ENCODE data around the gene PHC1.

DNA sequence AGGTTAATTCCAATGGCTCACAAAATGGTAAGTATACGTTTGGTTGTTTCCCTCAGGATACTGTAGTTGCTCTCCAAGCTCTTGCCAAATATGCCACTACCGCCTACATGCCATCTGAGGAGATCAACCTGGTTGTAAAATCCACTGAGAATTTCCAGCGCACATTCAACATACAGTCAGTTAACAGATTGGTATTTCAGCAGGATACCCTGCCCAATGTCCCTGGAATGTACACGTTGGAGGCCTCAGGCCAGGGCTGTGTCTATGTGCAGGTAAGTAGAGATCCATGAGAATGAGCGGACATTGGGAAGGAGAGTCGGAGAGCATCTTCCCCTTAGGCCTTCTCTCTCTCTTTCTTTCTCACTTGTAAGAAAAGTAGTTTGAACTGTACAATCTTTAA is 46.5 kb upstream of the PHC1 start:
- no peak for TF ChIP-seq POLR2A (IDR thresholded peaks at IDR 0.05)
- TF ChIP-seq, protein P1, sequence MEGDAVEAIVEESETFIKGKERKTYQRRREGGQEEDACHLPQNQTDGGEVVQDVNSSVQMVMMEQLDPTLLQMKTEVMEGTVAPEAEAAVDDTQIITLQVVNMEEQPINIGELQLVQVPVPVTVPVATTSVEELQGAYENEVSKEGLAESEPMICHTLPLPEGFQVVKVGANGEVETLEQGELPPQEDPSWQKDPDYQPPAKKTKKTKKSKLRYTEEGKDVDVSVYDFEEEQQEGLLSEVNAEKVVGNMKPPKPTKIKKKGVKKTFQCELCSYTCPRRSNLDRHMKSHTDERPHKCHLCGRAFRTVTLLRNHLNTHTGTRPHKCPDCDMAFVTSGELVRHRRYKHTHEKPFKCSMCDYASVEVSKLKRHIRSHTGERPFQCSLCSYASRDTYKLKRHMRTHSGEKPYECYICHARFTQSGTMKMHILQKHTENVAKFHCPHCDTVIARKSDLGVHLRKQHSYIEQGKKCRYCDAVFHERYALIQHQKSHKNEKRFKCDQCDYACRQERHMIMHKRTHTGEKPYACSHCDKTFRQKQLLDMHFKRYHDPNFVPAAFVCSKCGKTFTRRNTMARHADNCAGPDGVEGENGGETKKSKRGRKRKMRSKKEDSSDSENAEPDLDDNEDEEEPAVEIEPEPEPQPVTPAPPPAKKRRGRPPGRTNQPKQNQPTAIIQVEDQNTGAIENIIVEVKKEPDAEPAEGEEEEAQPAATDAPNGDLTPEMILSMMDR (IDR thresholded peaks at IDR 0.05) = no peak

All from testis (tissue), 2 donors.